M059J (cell line): ENCODE results near the gene SPATA24. TPM values are rescaled to one million over a fixed set of nuclear protein-coding genes. Genes with fewer than 3 reads are reported as not detected.

Source experiments
- total RNA-seq: library from RNA; depleted of rRNA; stranded (reverse); fragments of >200 nt; shearing (Covaris generic); gene quantifications from 2 replicates; pipeline ENCODE4 v1.2.3, GENCODE V29; 2014; rRNA removed

SPATA24 gene
- total RNA-seq, 1 experiment from 2014 or later: 6.3 TPM

Other genes starting within 250 kb of the SPATA24 start
- gene SIL1, start 205.7 kb downstream of the SPATA24 start, total RNA-seq: 50.8 and 61.5 TPM in 2 replicates
- gene MATR3, start 110.3 kb downstream of the SPATA24 start, total RNA-seq: 144 and 237 TPM in 2 replicates
- gene PAIP2, start 62.2 kb downstream of the SPATA24 start, total RNA-seq: 66.6 and 67.8 TPM in 2 replicates
- not detected in 2 replicates for gene SLC23A1, start 20.8 kb downstream of the SPATA24 start, total RNA-seq
- gene MZB1, start 14.2 kb downstream of the SPATA24 start, total RNA-seq: not detected in 2 replicates
- gene PROB1, start 9.0 kb downstream of the SPATA24 start, total RNA-seq: 0.15 and 0.81 TPM in 2 replicates
- gene DNAJC18, start 35.4 kb upstream of the SPATA24 start, total RNA-seq: 12.1 and 16.0 TPM in 2 replicates
- 1.5 and 2.4 TPM in 2 replicates for gene ECSCR, start 58.7 kb upstream of the SPATA24 start, total RNA-seq
- gene SMIM33, start 66.9 kb upstream of the SPATA24 start, total RNA-seq: not detected in 2 replicates
- gene STING1, start 78.7 kb upstream of the SPATA24 start, total RNA-seq: 29.3 and 35.2 TPM in 2 replicates
- 127 and 165 TPM in 2 replicates for gene UBE2D2, start 157.2 kb upstream of the SPATA24 start, total RNA-seq
- gene CXXC5, start 244.3 kb upstream of the SPATA24 start, total RNA-seq: 78.6 and 122 TPM in 2 replicates